ENCODE data around the gene FAM83E.
A peak's percentile ranks its signal among the peaks of the same experiment; 100 is the strongest.
"Not testable (repeated sequence)": the region's sequence is repeated elsewhere in the genome, so short reads cannot be mapped to it uniquely, and the experiment has no call there.

Gene FAM83E

DNA sequence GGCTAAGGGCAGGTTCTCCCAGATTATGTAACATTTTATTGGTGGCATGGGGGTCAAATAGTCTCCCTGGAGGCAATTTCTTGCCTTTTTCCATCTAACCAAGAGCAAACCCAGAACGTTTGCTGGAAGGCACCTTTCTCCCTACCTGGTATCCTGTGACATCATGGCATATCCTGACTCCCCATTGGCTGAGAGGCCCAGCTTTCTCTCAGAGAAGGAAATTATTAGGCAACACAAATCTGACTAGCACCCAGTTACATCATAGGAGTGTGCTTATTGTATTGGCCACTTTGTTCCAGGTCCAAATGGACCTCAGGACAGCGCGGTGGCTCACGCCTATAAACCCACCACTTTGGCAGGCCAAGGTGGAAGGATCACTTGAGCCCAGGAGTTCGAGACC is 44.9 kb upstream of the FAM83E start:
- in situ Hi-C loops (cut with HindIII; ENCODE audit: low pct_ligation_motif_present, low sequenced_read_pairs), result no loop called here
- Histone ChIP-seq H3K27ac (no peak overlapping the region), H3K4me3 (ENCODE audit: low read depth, low read length) (no peak overlapping the region), H3K36me3 (replicated peaks) (no peaks in the 10 kb centered on the region), H3K27me3 (replicated peaks) (no peaks in the 10 kb centered on the region)
- TF ChIP-seq, protein P1, sequence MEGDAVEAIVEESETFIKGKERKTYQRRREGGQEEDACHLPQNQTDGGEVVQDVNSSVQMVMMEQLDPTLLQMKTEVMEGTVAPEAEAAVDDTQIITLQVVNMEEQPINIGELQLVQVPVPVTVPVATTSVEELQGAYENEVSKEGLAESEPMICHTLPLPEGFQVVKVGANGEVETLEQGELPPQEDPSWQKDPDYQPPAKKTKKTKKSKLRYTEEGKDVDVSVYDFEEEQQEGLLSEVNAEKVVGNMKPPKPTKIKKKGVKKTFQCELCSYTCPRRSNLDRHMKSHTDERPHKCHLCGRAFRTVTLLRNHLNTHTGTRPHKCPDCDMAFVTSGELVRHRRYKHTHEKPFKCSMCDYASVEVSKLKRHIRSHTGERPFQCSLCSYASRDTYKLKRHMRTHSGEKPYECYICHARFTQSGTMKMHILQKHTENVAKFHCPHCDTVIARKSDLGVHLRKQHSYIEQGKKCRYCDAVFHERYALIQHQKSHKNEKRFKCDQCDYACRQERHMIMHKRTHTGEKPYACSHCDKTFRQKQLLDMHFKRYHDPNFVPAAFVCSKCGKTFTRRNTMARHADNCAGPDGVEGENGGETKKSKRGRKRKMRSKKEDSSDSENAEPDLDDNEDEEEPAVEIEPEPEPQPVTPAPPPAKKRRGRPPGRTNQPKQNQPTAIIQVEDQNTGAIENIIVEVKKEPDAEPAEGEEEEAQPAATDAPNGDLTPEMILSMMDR (IDR thresholded peaks at IDR 0.05; ENCODE audit: low read depth, low read length, missing control alignments), result no peak
- no peak for DNase-seq

DNA sequence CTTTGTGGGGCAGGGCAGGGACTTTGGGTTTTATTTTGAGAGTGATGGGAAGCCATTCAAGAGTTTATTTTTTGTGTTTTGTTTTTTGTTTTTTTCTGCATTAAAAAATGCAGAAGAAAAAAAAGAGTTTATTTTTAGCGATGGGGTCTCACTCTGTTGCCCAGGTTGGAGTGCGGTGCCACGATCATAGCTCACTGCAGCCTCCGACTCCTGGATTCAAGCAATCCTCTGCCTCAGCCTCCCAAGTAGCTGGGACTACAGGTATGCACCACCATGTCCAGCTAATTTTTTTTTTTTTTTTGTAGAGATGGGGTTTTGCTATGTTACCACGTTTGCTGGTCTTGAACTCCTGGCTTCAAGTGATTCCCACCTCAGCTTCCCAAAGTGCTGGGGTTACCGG is 43.6 kb upstream of the FAM83E start:
- Histone ChIP-seq H3K27me3 (replicated peaks) (no peaks in the 10 kb centered on the region), H3K36me3 (replicated peaks) (no peaks in the 10 kb centered on the region), H3K4me3 (ENCODE audit: low read depth, low read length) (no peak overlapping the region), H3K27ac (no peak overlapping the region)
- TF ChIP-seq, protein P1 (IDR thresholded peaks at IDR 0.05; ENCODE audit: low read depth, low read length, missing control alignments), result no peak
- in situ Hi-C loops (cut with HindIII; ENCODE audit: low pct_ligation_motif_present, low sequenced_read_pairs), result no loop called here
- DNase-seq, result no peak

DNA sequence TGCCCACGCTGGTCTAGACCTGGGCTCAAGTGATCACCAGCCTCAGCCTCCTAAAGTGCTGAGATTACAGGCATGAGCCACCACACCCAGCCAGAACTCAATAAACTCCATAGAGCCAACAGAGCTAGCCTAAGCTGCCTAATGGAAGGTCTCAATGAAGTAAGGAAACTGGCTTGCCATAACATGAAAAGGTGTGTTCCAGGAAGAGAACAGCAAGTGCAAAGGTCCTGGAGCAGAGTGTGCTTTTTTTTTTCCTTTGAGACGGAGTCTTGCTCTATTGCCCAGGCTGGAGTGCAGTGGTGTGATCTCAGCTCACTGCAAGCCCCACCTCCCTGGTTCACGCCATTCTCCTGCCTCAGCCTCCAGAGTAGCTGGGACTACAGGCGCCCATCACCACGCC is 43.0 kb upstream of the FAM83E start:
- H3K27ac ChIP-seq; H3K36me3 ChIP-seq (replicated peaks); H3K4me3 ChIP-seq (ENCODE audit: low read depth, low read length); DNase-seq; in situ Hi-C loops (cut with HindIII; ENCODE audit: low pct_ligation_motif_present, low sequenced_read_pairs); H3K27me3 ChIP-seq (replicated peaks): not testable (repeated sequence)

DNA sequence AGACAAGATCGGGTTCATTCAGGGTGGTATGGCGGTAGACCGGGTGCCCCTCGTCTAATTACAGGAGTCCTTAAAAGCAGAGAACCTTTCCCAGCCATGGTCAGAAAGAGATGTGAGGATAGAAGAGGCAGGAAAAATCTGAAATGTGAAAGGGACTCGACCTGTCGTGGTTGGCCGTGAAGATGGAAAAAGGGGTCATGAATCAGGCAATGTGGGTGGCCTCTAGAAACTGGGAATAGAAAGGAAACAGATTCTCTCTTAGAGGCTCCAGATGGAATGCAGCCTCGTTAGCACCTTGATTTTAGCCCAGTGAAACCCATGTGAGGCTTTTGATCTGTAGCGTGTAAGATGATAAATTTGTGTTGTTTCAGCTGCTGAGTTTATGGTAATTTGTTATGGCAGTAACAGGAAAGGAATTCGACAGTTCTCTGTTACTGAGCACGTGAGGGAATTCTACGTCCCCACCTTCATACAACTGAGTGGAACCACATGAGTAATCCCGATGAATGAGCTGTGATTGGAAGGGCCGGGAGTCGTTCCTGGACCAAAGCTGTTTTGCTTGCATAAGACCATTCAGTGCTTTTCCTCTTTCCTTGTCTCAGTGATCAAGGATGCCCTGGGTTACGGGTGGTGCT is 42.1 kb upstream of the FAM83E start:
- TF ChIP-seq, protein P1 (IDR thresholded peaks at IDR 0.05; ENCODE audit: low read depth, low read length, missing control alignments), result no peak
- peak; percentile 74 for DNase-seq
- Histone ChIP-seq H3K27me3 (replicated peaks) (no peaks in the 10 kb centered on the region), H3K27ac (no peak overlapping the region), H3K4me3 (ENCODE audit: low read depth, low read length) (no peak overlapping the region), H3K36me3 (replicated peaks) (no peaks in the 10 kb centered on the region)
- in situ Hi-C loops (cut with HindIII; ENCODE audit: low pct_ligation_motif_present, low sequenced_read_pairs), result no loop called here

DNA sequence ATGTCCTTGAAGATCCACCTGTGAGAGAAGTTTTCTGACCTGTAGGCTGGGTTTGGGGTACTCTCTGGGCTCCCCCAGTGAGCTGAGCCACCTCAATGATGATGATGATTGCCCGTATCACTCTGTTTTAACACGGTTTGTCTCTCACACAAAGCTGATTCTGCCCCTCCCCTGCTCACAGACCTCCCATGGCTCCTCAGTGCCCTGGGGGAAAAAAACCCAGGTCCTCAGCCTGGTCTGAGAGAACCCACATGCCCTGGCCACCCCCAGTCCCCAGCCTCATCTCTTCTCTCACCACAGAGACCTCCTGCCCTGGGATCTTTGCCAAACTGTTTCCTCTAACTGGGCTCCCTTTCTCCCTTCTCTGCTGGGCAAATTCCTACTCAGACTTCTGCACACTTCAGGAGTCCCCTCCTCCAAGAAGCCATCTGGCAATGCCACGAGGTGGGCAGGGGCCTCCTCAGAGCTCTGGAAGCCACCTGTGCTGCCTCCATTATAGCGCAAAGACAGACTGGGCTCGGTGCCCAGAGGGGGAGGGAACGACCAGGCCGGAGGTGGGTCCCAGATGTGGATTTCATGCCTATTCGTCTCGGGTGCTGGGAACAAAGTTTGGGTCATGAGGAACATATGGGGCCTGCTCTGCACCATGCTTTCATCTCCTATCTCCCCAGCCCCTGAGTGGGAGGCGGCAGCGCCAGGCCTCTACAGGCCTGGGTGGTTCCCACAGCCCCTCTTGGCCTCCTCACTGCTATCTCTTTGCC is 39.6 kb upstream of the FAM83E start:
- Histone ChIP-seq H3K4me3 (ENCODE audit: low read depth, low read length) (no peak overlapping the region), H3K27me3 (replicated peaks) (no peaks in the 10 kb centered on the region), H3K36me3 (replicated peaks) (no peaks in the 10 kb centered on the region), H3K27ac (no peak overlapping the region)
- TF ChIP-seq, protein P1 (IDR thresholded peaks at IDR 0.05; ENCODE audit: low read depth, low read length, missing control alignments), result no peak
- in situ Hi-C loops (cut with HindIII; ENCODE audit: low pct_ligation_motif_present, low sequenced_read_pairs), result no loop called here
- no peak for DNase-seq

DNA sequence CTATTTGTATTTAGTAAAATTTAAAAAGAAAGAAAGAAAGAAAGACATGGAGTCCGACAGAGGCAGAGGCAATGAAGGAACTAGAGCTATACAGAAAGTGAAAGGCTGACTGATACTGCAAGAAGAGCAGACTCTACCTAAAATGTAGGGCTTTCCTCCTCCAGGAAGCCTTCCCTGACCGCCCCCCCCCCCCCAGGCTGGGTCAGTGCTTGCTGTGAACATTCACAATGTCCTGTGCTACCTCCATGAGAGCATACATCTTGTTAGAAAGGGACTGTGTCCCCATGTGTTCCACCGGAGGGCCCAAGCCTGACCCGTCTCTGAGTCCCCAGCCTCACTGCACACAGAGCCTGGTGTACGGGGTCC is 36.8 kb upstream of the FAM83E start:
- no peak overlapping the region for H3K4me3 ChIP-seq (ENCODE audit: low read depth, low read length)
- in situ Hi-C loops (cut with HindIII; ENCODE audit: low pct_ligation_motif_present, low sequenced_read_pairs), result no loop called here
- DNase-seq, result no peak
- TF ChIP-seq, protein P1 (IDR thresholded peaks at IDR 0.05; ENCODE audit: low read depth, low read length, missing control alignments), result no peak
- no peaks in the 10 kb centered on the region for H3K36me3 ChIP-seq (replicated peaks)
- H3K27me3 ChIP-seq (replicated peaks), result no peaks in the 10 kb centered on the region
- no peak overlapping the region for H3K27ac ChIP-seq

Measured in brain microvascular endothelial cell (primary cell).